BJ (cell line): ENCODE measurements around the gene EIF4E1B. TPM values are rescaled to one million over a fixed set of nuclear protein-coding genes. Genes with fewer than 3 reads are reported as not detected.

ENCODE experiments used
- CTCF ChIA-PET: fragments of 350-600 bp; formaldehyde crosslinking; extraction: SDS; loops from one replicate; lab custom pipeline; 2021; ENCODE audit warnings: antibody characterized with exemption, inconsistent platforms; lab: Yijun Ruan, JAX
- POLR2A ChIA-PET: fragments of 300-600 bp; sonication (Branson Sonifier 250); formaldehyde crosslinking; extraction: SDS; loops from one replicate; lab custom pipeline; 2021; ENCODE audit warnings: antibody characterized with exemption; lab: Charles Lee
- DNase-seq: peaks from one replicate; pipeline ENCODE4 v3.0.0-alpha.2; 2011; ENCODE audit warnings: low read depth
- H3K27me3 ChIP-seq: 2 replicates; pipeline ENCODE4 v1.6.0; 2011; ENCODE audit warnings: low read length; ENCODE audit not compliant: control insufficient read depth, insufficient read depth
- H3K36me3 ChIP-seq: 2 replicates; pipeline ENCODE4 v1.5.1; 2011; ENCODE audit warnings: low read length; ENCODE audit not compliant: control insufficient read depth, insufficient read depth
- H3K4me3 ChIP-seq: 2 replicates; pipeline ENCODE4 v1.5.1; 2011; ENCODE audit warnings: low read depth, mild to moderate bottlenecking, control low read depth, low read length
- CTCF ChIP-seq: IDR thresholded peaks from 2 replicates; pipeline ENCODE4 v1.5.1; 2011; ENCODE audit warnings: low read depth, mild to moderate bottlenecking, control low read depth, inconsistent platforms, low read length, moderate library complexity; ENCODE audit not compliant: insufficient read depth
- polyA plus RNA-seq: library from polyadenylated mRNA; depleted of rRNA; stranded (reverse); fragments of >200 nt; gene quantifications from 2 replicates; pipeline ENCODE4 v1.2.3, GENCODE V29; 2011

The EIF4E1B gene
- polyA plus RNA-seq, 1 experiment = not detected

- CTCF ChIA-PET = interaction anchor here (1.4 to 1.5 kb wide), 2 partner anchors 38 to 49 kb away, joined by 3 to 5 read pairs; no protein-coding TSS in a partner anchor
- no peak overlapping the region for H3K4me3 ChIP-seq
- peak; percentile 14 for DNase-seq
- TF ChIP-seq CTCF = no peak
- H3K27me3 ChIP-seq = no peaks in the 10 kb centered on the region
- no peaks in the 10 kb centered on the region for H3K36me3 ChIP-seq
- POLR2A ChIA-PET = no interaction called here
Measured at GRCh38 chr5:176611435-176611834, 19.0 kb upstream of the EIF4E1B start.

- H3K27me3 ChIP-seq = peaks cover 3% of the 10 kb centered on the region
- no peaks in the 10 kb centered on the region for H3K36me3 ChIP-seq
- ChIA-PET CTCF (interaction anchor here (1.4 to 1.5 kb wide), 2 partner anchors 39 to 49 kb away, joined by 3 to 5 read pairs; no protein-coding TSS in a partner anchor), POLR2A (no interaction called here)
- no peak for TF ChIP-seq CTCF
- no peak for DNase-seq
- no peak overlapping the region for H3K4me3 ChIP-seq
Measured at GRCh38 chr5:176612008-176612407, 18.5 kb upstream of the EIF4E1B start.

- Histone ChIP-seq H3K36me3 (no peaks in the 10 kb centered on the region), H3K4me3 (no peak overlapping the region), H3K27me3 (peaks cover 6% of the 10 kb centered on the region)
- no peak for TF ChIP-seq CTCF
- CTCF ChIA-PET = interaction anchor here (1.7 kb wide), 1 partner anchor 35 kb away, joined by 7 read pairs; no protein-coding TSS in a partner anchor
- no peak for DNase-seq
- POLR2A ChIA-PET = no interaction called here
Measured at GRCh38 chr5:176612855-176613254, 17.6 kb upstream of the EIF4E1B start.

GRCh38 chr5:176614805-176615478, 15.5 kb upstream of the EIF4E1B start:
- no peak for TF ChIP-seq CTCF
- Histone ChIP-seq H3K36me3 (no peaks in the 10 kb centered on the region), H3K27me3 (peaks cover 17% of the 10 kb centered on the region), H3K4me3 (no peak overlapping the region)
- no peak for DNase-seq
- CTCF ChIA-PET = interaction anchor here (0.8 to 1.2 kb wide), 3 partner anchors 16 to 199 kb away, joined by 3 to 7 read pairs (median 3); partner anchors contain the start of genes CLTB, EIF4E1B and SNCB
- POLR2A ChIA-PET = no interaction called here

- no peak for DNase-seq
- CTCF ChIA-PET = interaction anchor here (0.5 to 1.4 kb wide), 2 partner anchors 43 to 440 kb away, joined by 3 read pairs; no protein-coding TSS in a partner anchor
- no peaks in the 10 kb centered on the region for H3K36me3 ChIP-seq
- POLR2A ChIA-PET = no interaction called here
- TF ChIP-seq CTCF = no peak
- H3K4me3 ChIP-seq = no peak overlapping the region
- peaks cover 25% of the 10 kb centered on the region for H3K27me3 ChIP-seq
Measured at GRCh38 chr5:176616511-176616910, 14.0 kb upstream of the EIF4E1B start.
